C1 segment of cervical spinal cord (tissue), 14 donors: ENCODE results near the gene DDX23.
"Not testable (repeated sequence)": the region's sequence is repeated elsewhere in the genome, so short reads cannot be mapped to it uniquely, and the experiment has no call there.

Source experiments
- DNase-seq, 14 donors: peaks; one replicate each; lab custom pipeline; 2025; lab: John Stamatoyannopoulos, UW

DDX23 gene

GRCh38 chr12:48862760-48863159 is 10.8 kb upstream of the DDX23 start:
- DNase-seq: peak in 2 of 14 donors; percentile 26 to 41

GRCh38 chr12:48861111-48861510 is 9.1 kb upstream of the DDX23 start:
- no peak for DNase-seq

- not testable (repeated sequence) for DNase-seq
These were observed 8.3 kb upstream of the DDX23 start for GRCh38 chr12:48860236-48860635.

- DNase-seq: no peak
These were observed 7.6 kb upstream of the DDX23 start for GRCh38 chr12:48859607-48860006.

- no peak for DNase-seq
These were observed 6.1 kb upstream of the DDX23 start for GRCh38 chr12:48858043-48858442.

GRCh38 chr12:48857278-48857994 is 5.5 kb upstream of the DDX23 start:
- DNase-seq: no peak

- no peak for DNase-seq
These were observed 4.4 kb upstream of the DDX23 start for GRCh38 chr12:48856379-48856778.

- not testable (repeated sequence) for DNase-seq
These were observed 3.0 kb upstream of the DDX23 start for GRCh38 chr12:48854932-48855331.

GRCh38 chr12:48854488-48854887 is 2.5 kb upstream of the DDX23 start:
- no peak for DNase-seq

- DNase-seq: peak in 12 of 14 donors; percentile 52 to 89 (median 78)
These were observed 1.0 kb upstream of the DDX23 start for GRCh38 chr12:48852734-48853688.

- not testable (repeated sequence) for DNase-seq
These were observed 9.9 kb downstream of the DDX23 start for GRCh38 chr12:48842021-48842420.

- no peak for DNase-seq
These were observed 13.9 kb downstream of the DDX23 start for GRCh38 chr12:48838048-48838447.

- DNase-seq: no peak
These were observed 19.5 kb downstream of the DDX23 start for GRCh38 chr12:48832321-48833060.

- no peak for DNase-seq
These were observed 20.7 kb downstream of the DDX23 start for GRCh38 chr12:48831257-48831656.

- no peak for DNase-seq
These were observed 23.0 kb downstream of the DDX23 start for GRCh38 chr12:48828841-48829575.

- DNase-seq: peak in 1 of 14 donors; percentile 40
These were observed 23.7 kb downstream of the DDX23 start for GRCh38 chr12:48828293-48828692.

GRCh38 chr12:48827513-48828096 is 24.4 kb downstream of the DDX23 start:
- DNase-seq: peak in 1 of 14 donors; percentile 18

GRCh38 chr12:48827026-48827425 is 24.9 kb downstream of the DDX23 start:
- no peak for DNase-seq

- no peak for DNase-seq
These were observed 25.6 kb downstream of the DDX23 start for GRCh38 chr12:48826209-48826855.

- no peak for DNase-seq
These were observed 27.1 kb downstream of the DDX23 start for GRCh38 chr12:48824905-48825304.
